ENCODE results near the gene HS3ST6.
"Not testable (repeated sequence)": the region's sequence is repeated elsewhere in the genome, so short reads cannot be mapped to it uniquely, and the experiment has no call there.

HS3ST6 gene

GRCh38 chr16:1920727-1921171 lies 2.5 kb upstream of the HS3ST6 start:
- no peak for TF ChIP-seq CTCF (IDR thresholded peaks at IDR 0.05; ENCODE audit: control insufficient read depth, insufficient read depth, low read depth, low read length, missing control alignments)
- no peak for DNase-seq (ENCODE audit: low read depth)
- H3K4me3 ChIP-seq (ENCODE audit: control insufficient read depth, low read depth, low read length) = no peak overlapping the region

DNA sequence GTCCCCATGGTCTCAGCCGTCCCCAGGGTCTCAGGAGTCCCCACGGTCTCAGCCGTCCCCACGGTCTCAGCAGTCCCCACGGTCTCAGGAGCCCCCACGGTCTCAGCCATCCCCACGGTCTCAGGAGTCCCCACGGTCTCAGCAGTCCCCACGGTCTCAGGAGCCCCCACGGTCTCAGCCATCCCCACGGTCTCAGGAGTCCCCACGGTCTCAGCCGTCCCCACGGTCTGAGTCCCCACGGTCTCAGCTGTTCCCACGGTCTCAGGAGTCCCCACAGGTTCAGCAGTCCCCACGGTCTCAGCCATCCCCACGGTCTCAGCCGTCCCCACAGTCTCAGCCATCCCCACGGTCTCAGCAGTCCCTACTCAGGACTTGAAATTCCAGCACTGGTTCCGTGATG lies 1.9 kb upstream of the HS3ST6 start:
- H3K4me3 ChIP-seq (ENCODE audit: control insufficient read depth, low read depth, low read length); DNase-seq (ENCODE audit: low read depth): not testable (repeated sequence)

GRCh38 chr16:1919327-1919998 lies 1.2 kb upstream of the HS3ST6 start:
- DNase-seq (ENCODE audit: low read depth) = no peak
- no peak overlapping the region for H3K4me3 ChIP-seq (ENCODE audit: control insufficient read depth, low read depth, low read length)
- no peak for TF ChIP-seq CTCF (IDR thresholded peaks at IDR 0.05; ENCODE audit: control insufficient read depth, insufficient read depth, low read depth, low read length, missing control alignments)

- H3K4me3 ChIP-seq (ENCODE audit: control insufficient read depth, low read depth, low read length) = no peak overlapping the region
- TF ChIP-seq CTCF (IDR thresholded peaks at IDR 0.05; ENCODE audit: control insufficient read depth, insufficient read depth, low read depth, low read length, missing control alignments) = no peak
These were observed 407 bp downstream of the HS3ST6 start for GRCh38 chr16:1917665-1918350.

DNA sequence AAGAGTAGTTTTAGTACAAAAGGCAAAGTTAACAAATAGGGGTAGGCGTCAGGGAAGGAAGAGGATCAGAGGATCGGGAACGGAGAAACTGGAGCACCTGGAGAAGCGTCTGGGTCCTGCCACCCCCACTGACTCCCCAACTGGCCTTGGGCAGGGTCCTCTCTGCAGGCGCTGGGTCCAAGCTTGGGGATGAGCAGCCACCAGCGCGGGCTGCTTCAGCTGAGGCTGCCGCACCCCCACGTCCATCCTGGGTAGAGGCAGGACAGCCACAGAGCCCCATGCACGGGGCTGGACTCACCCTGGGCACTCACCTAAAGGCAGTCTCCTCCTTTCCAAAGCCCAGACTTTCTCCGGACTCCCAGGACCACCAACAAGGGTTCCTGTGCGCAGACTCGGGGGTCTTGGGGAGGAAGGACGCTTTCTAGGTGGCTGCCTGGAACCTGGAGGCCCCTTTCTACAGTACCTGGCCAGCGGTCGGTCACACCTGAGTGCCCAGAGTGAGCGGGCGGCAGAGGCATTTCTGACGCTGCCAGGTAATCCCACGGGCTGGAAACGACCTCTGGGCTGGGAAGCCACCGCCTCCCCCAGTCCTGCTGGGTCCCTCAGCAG lies 1.1 kb downstream of the HS3ST6 start:
- no peak overlapping the region for H3K4me3 ChIP-seq (ENCODE audit: control insufficient read depth, low read depth, low read length)
- TF ChIP-seq CTCF (IDR thresholded peaks at IDR 0.05; ENCODE audit: control insufficient read depth, insufficient read depth, low read depth, low read length, missing control alignments) = no peak
- no peak for DNase-seq (ENCODE audit: low read depth)

More at GRCh38 chr16:1917665-1918350, 407 bp downstream of the HS3ST6 start:
- no peak for DNase-seq (ENCODE audit: low read depth)

- no peak for DNase-seq (ENCODE audit: low read depth)
- TF ChIP-seq CTCF (IDR thresholded peaks at IDR 0.05; ENCODE audit: control insufficient read depth, insufficient read depth, low read depth, low read length, missing control alignments) = no peak
- no peak overlapping the region for H3K4me3 ChIP-seq (ENCODE audit: control insufficient read depth, low read depth, low read length)
These were observed 1.6 kb downstream of the HS3ST6 start for GRCh38 chr16:1916640-1916990.

Data from AG09309 (cell line).